HepG2 (cell line): Measurements from ENCODE around the gene RNF208. TPM values are rescaled to one million over a fixed set of nuclear protein-coding genes. Genes with fewer than 3 reads are reported as not detected.

ENCODE experiments used
- CENPBD1 ChIP-seq: sonication (generic); formaldehyde crosslinking; IDR thresholded peaks from 2 replicates; pipeline ENCODE4 v1.8.0; 2022; ENCODE audit warnings: missing genetic modification reagents, low read depth, mild to moderate bottlenecking, borderline replicate concordance
- CTCF ChIP-seq: sonication (generic); formaldehyde crosslinking; IDR thresholded peaks from 2 replicates; pipeline ENCODE4 v1.5.0; 2020; ENCODE audit warnings: mild to moderate bottlenecking, missing genetic modification reagents, moderate library complexity
- KMT2A ChIP-seq: sonication (generic); formaldehyde crosslinking; IDR thresholded peaks from 2 replicates; pipeline ENCODE4 v1.4.0; 2020; ENCODE audit warnings: missing genetic modification reagents
- RARG ChIP-seq: sonication (generic); formaldehyde crosslinking; IDR thresholded peaks from 2 replicates; pipeline ENCODE4 v1.4.0; 2020; ENCODE audit warnings: low read depth, mild to moderate bottlenecking, missing genetic modification reagents
- TEF ChIP-seq: sonication (generic); formaldehyde crosslinking; IDR thresholded peaks from 2 replicates; pipeline ENCODE4 v1.5.0; 2020; ENCODE audit warnings: missing genetic modification reagents
- ZBTB4 ChIP-seq: sonication (generic); formaldehyde crosslinking; IDR thresholded peaks from 2 replicates; pipeline ENCODE4 v1.4.0; 2020; ENCODE audit warnings: missing genetic modification reagents, mild to moderate bottlenecking, borderline replicate concordance
- ZNF225 ChIP-seq: sonication (generic); formaldehyde crosslinking; IDR thresholded peaks from 2 replicates; pipeline ENCODE4 v1.4.0; 2020; ENCODE audit warnings: mild to moderate bottlenecking, missing genetic modification reagents
- ZNF263 ChIP-seq: sonication (generic); formaldehyde crosslinking; IDR thresholded peaks from 2 replicates; pipeline ENCODE4 v1.4.0; 2020; ENCODE audit warnings: missing genetic modification reagents
- ZNF318 ChIP-seq: sonication (generic); formaldehyde crosslinking; IDR thresholded peaks from 2 replicates; pipeline ENCODE4 v1.4.0; 2020; ENCODE audit warnings: mild to moderate bottlenecking, missing genetic modification reagents
- ZNF557 ChIP-seq: sonication (generic); formaldehyde crosslinking; IDR thresholded peaks from 2 replicates; pipeline ENCODE4 v1.4.0; 2020; ENCODE audit warnings: missing genetic modification reagents
- ZNF589 ChIP-seq: sonication (generic); formaldehyde crosslinking; conservative IDR thresholded peaks from 2 replicates; pipeline ENCODE4 v1.8.0; 2022; ENCODE audit warnings: mild to moderate bottlenecking, moderate library complexity, missing genetic modification reagents
- polyA plus RNA-seq, 8 experiments: library from polyadenylated mRNA; depleted of rRNA in 3 of 8; stranded (reverse) in 7 of 8; unstranded in 1 of 8; fragments of >200 nt; fragmentation: Illumina TruSeq in 4 of 8; extraction: Trizol in 4 of 8; gene quantifications; 2 replicates each; pipeline versions ENCODE4 v1.2.1 to v1.2.3, GENCODE V29; 2011 to 2016; ENCODE audit warnings: low read depth in 4 of 8, missing spikeins in 1 of 8, mixed read lengths in 1 of 8; ENCODE audit not compliant: insufficient read depth in 1 of 8
- total RNA-seq, 5 experiments: library from RNA; depleted of rRNA; stranded (reverse); fragments of >200 nt; fragmentation: Illumina TruSeq; extraction: Trizol; gene quantifications; 2 replicates each; pipeline ENCODE4 v1.2.3, GENCODE V29; 2016; ENCODE audit warnings: low read depth in 1 of 5

Gene RNF208
- total and polyA plus RNA-seq, 2 of the 13 experiments (the other 11 are each of a cell fraction or from before 2014, with no cell fraction given): 1.6 to 2.1 TPM

- no peak for TF ChIP-seq ZNF318 (CRISPR knock-in tag)
- TF ChIP-seq CENPBD1 (CRISPR knock-in tag): no peak
- TF ChIP-seq TEF: no peak
- no peak for TF ChIP-seq RARG
- peak; percentile 7; the same call in 1 of the 2 replicates for TF ChIP-seq CTCF (CRISPR knock-in tag)
- no peak for TF ChIP-seq ZBTB4 (CRISPR knock-in tag)
- TF ChIP-seq KMT2A (CRISPR knock-in tag): no peak; the same call in 1 of the 2 replicates
- TF ChIP-seq ZNF557 (CRISPR knock-in tag): no peak
- TF ChIP-seq ZNF263: no peak
- no peak for TF ChIP-seq ZNF225 (CRISPR knock-in tag)
- peak; percentile 42; the same call in 1 of the 2 replicates for TF ChIP-seq ZNF589 (CRISPR knock-in tag)
Measured at GRCh38 chr9:137241490-137242268, 19.6 kb upstream of the RNF208 start (continued).
